Mesothelial cell of epicardium (in vitro differentiated cells): ENCODE measurements around the gene PIP5K1A. TPM values are rescaled to one million over a fixed set of nuclear protein-coding genes. Genes with fewer than 3 reads are reported as not detected.
A peak's percentile ranks its signal among the peaks of the same experiment; 100 is the strongest.
"Not testable (repeated sequence)": the region's sequence is repeated elsewhere in the genome, so short reads cannot be mapped to it uniquely, and the experiment has no call there.

Experiments used
- DNase-seq, 2 experiments: peaks; one replicate each; pipeline ENCODE4 v3.0.0; 2021; ENCODE audit warnings: low spot score in 2 of 2; ENCODE audit not compliant: unreplicated experiment in 2 of 2
- H3K27ac Mint-ChIP-seq: 2 replicates; pipeline ENCODE4 v1.8.0; 2021; ENCODE audit warnings: mixed read lengths
- H3K27me3 Mint-ChIP-seq: 2 replicates; pipeline ENCODE4 v1.8.0; 2021; ENCODE audit warnings: low read depth, mixed read lengths
- H3K36me3 Mint-ChIP-seq: 2 replicates; pipeline ENCODE4 v1.8.0; 2021; ENCODE audit warnings: mixed read lengths
- H3K4me1 Mint-ChIP-seq: 2 replicates; pipeline ENCODE4 v1.8.0; 2021; ENCODE audit warnings: mixed read lengths
- H3K4me3 Mint-ChIP-seq: 2 replicates; pipeline ENCODE4 v1.8.0; 2021; ENCODE audit warnings: mild to moderate bottlenecking, moderate library complexity, mixed read lengths
- H3K9me3 Mint-ChIP-seq: 2 replicates; pipeline ENCODE4 v1.8.0; 2021; ENCODE audit warnings: mixed read lengths
- total RNA-seq: library from RNA; stranded (reverse); gene quantifications from 3 replicates; pipeline ENCODE4 v1.2.1, GENCODE V29; 2021
- TF ChIP-seq, protein P1 (sequence below): fragments of 200-600 bp; sonication (generic); IDR thresholded peaks from one replicate; pipeline ENCODE4 v1.5.0; 2021; ENCODE audit warnings: antibody characterized with exemption; ENCODE audit not compliant: unreplicated experiment

Gene PIP5K1A
- total RNA-seq, 1 donor from 2014 or later, result 122 TPM

DNA sequence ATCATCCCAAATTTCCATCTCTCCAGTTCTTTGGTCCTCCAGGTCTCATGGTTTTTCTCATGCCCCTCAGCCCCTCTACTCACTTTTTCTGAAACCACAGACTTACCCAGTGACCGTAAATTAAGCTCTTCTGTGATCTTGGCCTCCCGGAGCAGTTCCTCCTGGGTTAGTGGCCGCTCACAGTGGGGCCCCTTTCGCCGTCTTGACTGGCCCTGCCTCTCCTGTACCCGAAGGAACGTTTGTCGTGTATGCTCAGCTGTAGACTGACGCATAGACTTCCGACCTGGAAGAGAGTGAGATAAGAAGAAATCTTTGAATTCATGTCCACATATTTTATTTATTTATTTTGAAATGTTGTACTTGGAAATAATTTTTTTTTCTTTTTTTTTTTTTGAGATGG is 14.1 kb upstream of the PIP5K1A start:
- DNase-seq, result no peak
- Mint-ChIP-seq H3K27me3 (no peaks in the 10 kb centered on the region), H3K9me3 (no peaks in the 10 kb centered on the region), H3K4me3 (no peak overlapping the region), H3K36me3 (peaks cover 47% of the 10 kb centered on the region), H3K4me1 (peaks cover 13% of the 10 kb centered on the region), H3K27ac (no peak overlapping the region)
- TF ChIP-seq, protein P1, sequence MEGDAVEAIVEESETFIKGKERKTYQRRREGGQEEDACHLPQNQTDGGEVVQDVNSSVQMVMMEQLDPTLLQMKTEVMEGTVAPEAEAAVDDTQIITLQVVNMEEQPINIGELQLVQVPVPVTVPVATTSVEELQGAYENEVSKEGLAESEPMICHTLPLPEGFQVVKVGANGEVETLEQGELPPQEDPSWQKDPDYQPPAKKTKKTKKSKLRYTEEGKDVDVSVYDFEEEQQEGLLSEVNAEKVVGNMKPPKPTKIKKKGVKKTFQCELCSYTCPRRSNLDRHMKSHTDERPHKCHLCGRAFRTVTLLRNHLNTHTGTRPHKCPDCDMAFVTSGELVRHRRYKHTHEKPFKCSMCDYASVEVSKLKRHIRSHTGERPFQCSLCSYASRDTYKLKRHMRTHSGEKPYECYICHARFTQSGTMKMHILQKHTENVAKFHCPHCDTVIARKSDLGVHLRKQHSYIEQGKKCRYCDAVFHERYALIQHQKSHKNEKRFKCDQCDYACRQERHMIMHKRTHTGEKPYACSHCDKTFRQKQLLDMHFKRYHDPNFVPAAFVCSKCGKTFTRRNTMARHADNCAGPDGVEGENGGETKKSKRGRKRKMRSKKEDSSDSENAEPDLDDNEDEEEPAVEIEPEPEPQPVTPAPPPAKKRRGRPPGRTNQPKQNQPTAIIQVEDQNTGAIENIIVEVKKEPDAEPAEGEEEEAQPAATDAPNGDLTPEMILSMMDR, result no peak

DNA sequence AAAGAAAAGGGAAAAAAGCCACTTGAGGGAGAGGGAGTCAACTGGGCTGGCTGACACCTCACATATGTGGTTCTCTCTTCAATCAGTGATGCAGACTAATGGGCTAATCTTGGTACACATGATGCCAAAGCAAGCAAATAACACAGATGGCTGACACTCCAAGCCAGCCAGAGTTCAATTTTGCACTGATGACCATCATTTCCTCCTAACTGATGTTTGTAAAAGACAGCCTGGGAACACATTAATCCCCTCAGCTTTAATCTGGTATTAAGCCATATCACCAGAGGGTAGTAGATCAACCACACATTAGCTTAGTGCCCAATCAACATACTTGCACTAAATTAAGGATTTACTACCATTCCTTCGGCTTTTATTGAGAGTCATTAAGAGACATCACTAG is 11.1 kb upstream of the PIP5K1A start:
- Mint-ChIP-seq H3K27ac (no peak overlapping the region), H3K9me3 (no peaks in the 10 kb centered on the region), H3K36me3 (peaks cover 27% of the 10 kb centered on the region), H3K4me3 (no peak overlapping the region), H3K27me3 (peaks cover 2% of the 10 kb centered on the region), H3K4me1 (peaks cover 19% of the 10 kb centered on the region)
- no peak for DNase-seq
- TF ChIP-seq, protein P1, result no peak

DNA sequence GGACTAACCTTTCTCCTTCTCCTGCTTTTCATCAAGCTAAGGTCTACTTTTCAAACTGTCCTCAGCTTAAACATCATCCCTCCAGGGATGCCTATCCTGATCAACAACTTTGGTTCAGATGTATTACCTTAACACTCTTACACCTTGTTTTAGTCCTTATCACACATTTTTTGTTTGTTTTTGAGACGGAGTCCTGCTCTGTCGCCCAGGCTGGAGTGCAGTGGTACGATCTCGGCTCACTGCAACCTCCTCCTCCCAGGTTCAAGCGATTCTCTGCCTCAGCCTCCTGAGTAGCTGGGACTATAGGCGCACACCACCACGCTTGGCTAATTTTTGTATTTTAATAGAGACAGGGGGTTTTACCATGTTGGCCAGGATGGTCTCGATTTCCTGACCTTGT is 9.7 kb upstream of the PIP5K1A start:
- not testable (repeated sequence) for H3K9me3 Mint-ChIP-seq, DNase-seq, H3K27me3 Mint-ChIP-seq
- H3K36me3 Mint-ChIP-seq, result peaks cover 17% of the 10 kb centered on the region
- H3K27ac Mint-ChIP-seq, result peak overlapping the region; percentile 100
- H3K4me1 Mint-ChIP-seq, result peaks cover 19% of the 10 kb centered on the region
- H3K4me3 Mint-ChIP-seq, result peak overlapping the region; percentile 99

DNA sequence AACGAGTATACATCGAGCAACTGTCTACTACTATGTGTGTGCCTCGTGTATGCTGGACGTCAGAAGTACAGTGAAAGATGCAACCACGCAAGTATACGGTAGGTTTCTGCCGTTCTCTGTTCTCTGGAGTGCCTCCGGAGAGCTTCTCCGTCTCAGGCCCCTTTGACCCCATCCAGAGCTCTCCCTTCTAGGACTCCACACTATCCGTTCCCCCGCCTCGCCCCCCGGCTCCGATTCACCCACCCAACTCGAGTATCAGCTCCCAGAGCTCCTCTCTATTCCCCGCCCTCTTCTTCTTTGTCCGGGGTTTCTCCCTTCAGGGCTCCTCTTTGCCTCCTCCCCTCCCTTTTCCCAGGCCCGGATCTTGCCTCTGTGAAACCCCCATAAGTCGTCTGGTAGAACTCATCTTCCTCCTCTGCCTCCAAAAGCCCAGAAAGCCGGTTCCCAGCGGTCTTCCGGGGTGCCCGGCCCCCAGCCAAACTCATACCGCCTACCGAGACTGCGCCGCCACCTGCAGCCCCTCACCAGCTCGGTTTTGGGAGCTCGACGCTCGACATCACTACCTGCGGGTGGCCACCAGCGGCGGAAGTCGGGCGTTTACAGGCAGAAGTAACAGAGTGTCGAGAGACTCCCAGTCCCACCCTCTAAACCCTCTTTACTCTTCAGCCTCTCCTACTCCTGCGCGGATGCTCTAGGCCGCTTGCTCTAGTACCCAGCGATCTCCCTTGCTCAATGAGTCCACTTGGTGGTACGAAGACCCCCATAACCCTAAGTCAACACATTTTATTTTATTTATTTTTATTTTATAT is 8.5 kb upstream of the PIP5K1A start, which contains the start of gene VPS72:
VPS72 (minus strand) TSS at position 561 of the 809 bp plus-strand sequence; CDS start at position 485, 76 bp downstream.
- Mint-ChIP-seq H3K9me3 (no peaks in the 10 kb centered on the region), H3K27me3 (peaks cover 4% of the 10 kb centered on the region), H3K4me3 (peak within 1 kb of the TSS; percentile 99), H3K27ac (peak within 1 kb of the TSS; percentile 100), H3K4me1 (peaks cover 19% of the 10 kb centered on the region), H3K36me3 (peaks cover 10% of the 10 kb centered on the region)
- TF ChIP-seq, protein P1, result no peak
- peak; percentile 74 to 82 for DNase-seq

DNA sequence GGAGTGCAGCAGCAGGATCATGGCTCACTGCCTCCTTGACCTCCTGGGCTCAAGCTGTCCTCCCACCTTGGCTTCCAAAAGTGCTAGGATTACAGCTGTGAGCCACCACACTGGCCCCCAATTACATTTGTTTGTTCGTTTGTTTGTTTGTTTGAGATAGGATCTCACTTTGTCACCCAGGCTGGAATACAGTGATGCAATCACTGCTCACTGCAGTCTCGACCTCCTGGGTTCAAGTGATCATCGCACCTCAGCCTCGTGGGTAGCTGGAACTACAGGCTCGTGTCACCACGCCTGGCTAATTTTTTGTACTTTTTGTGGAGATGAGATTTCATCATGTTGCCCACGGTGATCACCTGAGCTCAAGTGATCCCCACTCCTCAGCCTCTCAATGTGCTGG is 6.3 kb upstream of the PIP5K1A start:
- peaks cover 4% of the 10 kb centered on the region for H3K27me3 Mint-ChIP-seq
- TF ChIP-seq, protein P1, result no peak

DNA sequence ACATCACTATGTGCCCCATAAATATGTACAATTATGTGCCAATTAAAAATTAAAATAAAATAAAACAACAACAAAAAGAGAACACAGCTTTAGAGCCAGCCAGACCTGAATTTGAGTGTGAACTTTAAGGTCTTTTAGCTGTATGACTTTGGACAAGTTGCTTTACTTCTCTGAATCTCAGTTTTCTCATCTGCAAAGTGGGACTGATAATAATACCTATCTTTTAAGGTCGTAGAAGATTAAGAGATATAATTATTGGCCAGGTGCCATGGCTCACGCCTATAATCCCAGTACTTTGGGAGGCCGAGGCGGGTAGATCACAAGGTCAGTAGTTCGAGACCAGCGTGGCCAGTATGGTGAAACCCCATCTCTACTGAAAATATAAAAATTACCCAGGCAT is 5.0 kb upstream of the PIP5K1A start:
- Mint-ChIP-seq H3K36me3 (peaks cover under 1% of the 10 kb centered on the region), H3K27ac (no peak overlapping the region), H3K9me3 (no peaks in the 10 kb centered on the region), H3K4me3 (no peak overlapping the region), H3K27me3 (peaks cover 4% of the 10 kb centered on the region), H3K4me1 (peaks cover 27% of the 10 kb centered on the region)
- DNase-seq, result no peak
- TF ChIP-seq, protein P1, result no peak

More for the DNA sequence above, 6.3 kb upstream of the PIP5K1A start:
- peaks cover 2% of the 10 kb centered on the region for H3K36me3 Mint-ChIP-seq
- H3K27ac Mint-ChIP-seq, result no peak overlapping the region
- DNase-seq, result no peak
- H3K9me3 Mint-ChIP-seq, result no peaks in the 10 kb centered on the region
- no peak overlapping the region for H3K4me3 Mint-ChIP-seq
- peaks cover 24% of the 10 kb centered on the region for H3K4me1 Mint-ChIP-seq
